GM10248 (cell line): Measurements from ENCODE around the gene FUOM.
"Not testable (repeated sequence)": the region's sequence is repeated elsewhere in the genome, so short reads cannot be mapped to it uniquely, and the experiment has no call there.

Experiments used
- CTCF ChIA-PET: fragments of 300-600 bp; sonication (Branson Sonifier 250); formaldehyde crosslinking; extraction: SDS; loops from one replicate; lab custom pipeline; 2021; ENCODE audit warnings: antibody characterized with exemption; lab: Yijun Ruan, JAX
- POLR2A ChIA-PET: fragments of 350-650 bp; sonication (Branson Sonifier 250); formaldehyde crosslinking; extraction: SDS; loops from one replicate; lab custom pipeline; 2020; ENCODE audit warnings: antibody characterized with exemption; lab: Yijun Ruan, JAX
- DNase-seq: peaks from one replicate; pipeline ENCODE4 v3.0.0; 2012; ENCODE audit errors: extremely low spot score
- CTCF ChIP-seq: IDR thresholded peaks from 2 replicates; pipeline ENCODE4 v1.5.1; 2012; ENCODE audit warnings: mild to moderate bottlenecking, low read depth; ENCODE audit errors: extremely low read depth, missing control alignments, control extremely low read depth

The FUOM gene

GRCh38 chr10:133377025-133377817 is 19.4 kb upstream of the FUOM start:
- ChIA-PET CTCF (interaction anchor here (1.0 to 3.4 kb wide), 5 partner anchors 12 to 48 kb away, joined by 3 to 12 read pairs (median 3); partner anchors contain the start of gene PRAP1), POLR2A (interaction anchor here (0.6 kb wide), 1 partner anchor 102 kb away, joined by 3 read pairs; no protein-coding TSS in a partner anchor)
- DNase-seq: no peak
- TF ChIP-seq CTCF: no peak

- DNase-seq, POLR2A ChIA-PET: not testable (repeated sequence)
- CTCF ChIA-PET: interaction anchor here (1.0 to 3.4 kb wide), 3 partner anchors 14 to 47 kb away, joined by 3 to 12 read pairs (median 5); partner anchors contain the start of gene PRAP1
Observed at GRCh38 chr10:133376183-133376582, 18.4 kb upstream of the FUOM start.

- POLR2A ChIA-PET: no interaction called here
- TF ChIP-seq CTCF: no peak
- CTCF ChIA-PET: interaction anchor here (1.0 to 1.9 kb wide), 2 partner anchors 29 to 46 kb away, joined by 3 to 5 read pairs; partner anchors contain the start of gene PRAP1
Observed at GRCh38 chr10:133375357-133376115, 17.7 kb upstream of the FUOM start.

GRCh38 chr10:133373174-133374090 is 15.6 kb upstream of the FUOM start, which contains the start of gene ECHS1:
Gene ECHS1 (minus strand): TSS chr10:133373354. CDS start chr10:133373333, 21 bp downstream.
- ChIA-PET POLR2A (interaction anchor here (0.9 kb wide), 1 partner anchor 95 kb away, joined by 4 read pairs; no protein-coding TSS in a partner anchor), CTCF (interaction anchor here (1.6 kb wide), 2 partner anchors 16 to 64 kb away, joined by 3 to 4 read pairs; no protein-coding TSS in a partner anchor)
- DNase-seq: peak; percentile 99
- no peak for TF ChIP-seq CTCF

More at GRCh38 chr10:133375357-133376115, 17.7 kb upstream of the FUOM start:
- no peak for DNase-seq

- CTCF ChIA-PET: interaction anchor here (1.6 kb wide), 2 partner anchors 17 to 65 kb away, joined by 3 to 4 read pairs; no protein-coding TSS in a partner anchor
Observed at GRCh38 chr10:133372507-133372906, 14.7 kb upstream of the FUOM start.

More at GRCh38 chr10:133372507-133372906, 14.7 kb upstream of the FUOM start:
- no peak for TF ChIP-seq CTCF
- peak; percentile 22 for DNase-seq
- POLR2A ChIA-PET: no interaction called here
